Duodenal mucosa (tissue), 2 donors: ENCODE measurements around the gene ASIC1.
A peak's percentile ranks its signal among the peaks of the same experiment; 100 is the strongest.

Source experiments
- H3K27ac ChIP-seq: one replicate; pipeline ENCODE4 v1.7.0; 2013; ENCODE audit warnings: low read depth, low read length
- H3K27me3 ChIP-seq, 2 donors: one replicate each; pipeline ENCODE4 v1.7.0; 2013; ENCODE audit warnings: low read length in 2 of 2, control low read depth in 1 of 2; ENCODE audit not compliant: insufficient read depth in 2 of 2, control insufficient read depth in 1 of 2
- H3K36me3 ChIP-seq, 2 donors: one replicate each; pipeline ENCODE4 v1.7.0; 2013; ENCODE audit warnings: low read length in 2 of 2, control low read depth in 1 of 2; ENCODE audit not compliant: insufficient read depth in 2 of 2, control insufficient read depth in 1 of 2
- H3K4me1 ChIP-seq, 2 donors: one replicate each; pipeline ENCODE4 v1.7.0; 2013; ENCODE audit warnings: low read length in 2 of 2, control low read depth in 1 of 2; ENCODE audit not compliant: insufficient read depth in 2 of 2, control insufficient read depth in 1 of 2
- H3K4me3 ChIP-seq, 2 donors: one replicate each; pipeline ENCODE4 v1.7.0; 2013; ENCODE audit warnings: low read length in 2 of 2, low read depth in 1 of 2
- H3K9ac ChIP-seq, 2 donors: one replicate each; pipeline ENCODE4 v1.7.0; 2013; ENCODE audit warnings: low read length in 2 of 2, low read depth in 1 of 2
- H3K9me3 ChIP-seq, 2 donors: one replicate each; pipeline ENCODE4 v1.7.0; 2013; ENCODE audit warnings: low read length in 2 of 2, control low read depth in 1 of 2; ENCODE audit not compliant: control insufficient read depth in 1 of 2

The ASIC1 gene

DNA sequence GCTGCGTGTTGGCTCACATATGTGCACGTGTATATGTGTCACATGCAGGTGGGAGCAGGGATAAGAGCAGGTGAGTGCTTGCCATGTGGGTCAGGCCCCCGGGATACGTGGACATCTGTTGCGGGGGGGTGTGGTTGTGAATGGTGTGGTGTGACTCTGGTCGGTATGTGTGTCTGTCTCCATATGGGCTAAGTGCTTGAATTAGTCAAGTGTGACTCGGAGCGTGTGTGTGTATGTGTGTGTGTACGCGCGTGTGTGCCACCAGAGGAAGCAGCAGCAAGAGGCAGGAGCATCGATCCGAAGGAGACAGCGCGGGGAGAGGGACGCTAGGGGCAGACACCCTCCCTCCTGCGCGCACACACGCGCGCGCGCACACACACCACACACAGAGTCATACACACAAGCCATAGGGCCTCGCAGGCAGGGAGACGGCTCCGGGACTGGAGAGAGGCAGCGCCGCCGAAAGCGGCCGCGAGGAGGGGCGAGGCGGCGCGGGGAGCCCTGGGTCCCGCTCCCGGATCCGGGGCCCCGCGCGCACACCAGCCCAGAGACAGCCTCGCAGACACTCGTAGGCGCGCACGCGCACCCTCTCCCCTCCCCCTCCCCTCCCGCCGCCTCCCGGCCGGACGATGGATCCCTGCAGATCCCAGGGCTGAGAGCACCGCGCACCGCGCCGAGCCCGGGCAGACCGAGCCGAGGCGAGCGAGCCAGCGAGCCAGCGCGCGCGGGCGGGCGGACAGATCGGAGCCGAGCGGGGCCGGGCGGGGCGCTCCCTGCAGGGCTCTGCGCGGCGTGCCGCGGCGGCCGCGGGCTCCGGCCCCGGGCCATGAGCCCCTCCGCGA, at the start of gene ASIC1:
Gene ASIC1, plus strand, starts transcription at position 597 of the 842 bp plus-strand sequence. CDS start 1,171 bp downstream, outside the sequence.
- H3K9ac ChIP-seq = peak within 1 kb of the TSS; percentile 34 to 45
- H3K9me3 ChIP-seq = no peaks in the 10 kb centered on the region
- peaks cover 9 to 29% of the 10 kb centered on the region in 2 donors for H3K27me3 ChIP-seq
- peaks cover 15 to 17% of the 10 kb centered on the region in 2 donors for H3K4me1 ChIP-seq
- H3K4me3 ChIP-seq = peak within 1 kb of the TSS; percentile 70 to 71
- H3K36me3 ChIP-seq = no peaks in the 10 kb centered on the region
- no peak within 1 kb of the TSS for H3K27ac ChIP-seq

DNA sequence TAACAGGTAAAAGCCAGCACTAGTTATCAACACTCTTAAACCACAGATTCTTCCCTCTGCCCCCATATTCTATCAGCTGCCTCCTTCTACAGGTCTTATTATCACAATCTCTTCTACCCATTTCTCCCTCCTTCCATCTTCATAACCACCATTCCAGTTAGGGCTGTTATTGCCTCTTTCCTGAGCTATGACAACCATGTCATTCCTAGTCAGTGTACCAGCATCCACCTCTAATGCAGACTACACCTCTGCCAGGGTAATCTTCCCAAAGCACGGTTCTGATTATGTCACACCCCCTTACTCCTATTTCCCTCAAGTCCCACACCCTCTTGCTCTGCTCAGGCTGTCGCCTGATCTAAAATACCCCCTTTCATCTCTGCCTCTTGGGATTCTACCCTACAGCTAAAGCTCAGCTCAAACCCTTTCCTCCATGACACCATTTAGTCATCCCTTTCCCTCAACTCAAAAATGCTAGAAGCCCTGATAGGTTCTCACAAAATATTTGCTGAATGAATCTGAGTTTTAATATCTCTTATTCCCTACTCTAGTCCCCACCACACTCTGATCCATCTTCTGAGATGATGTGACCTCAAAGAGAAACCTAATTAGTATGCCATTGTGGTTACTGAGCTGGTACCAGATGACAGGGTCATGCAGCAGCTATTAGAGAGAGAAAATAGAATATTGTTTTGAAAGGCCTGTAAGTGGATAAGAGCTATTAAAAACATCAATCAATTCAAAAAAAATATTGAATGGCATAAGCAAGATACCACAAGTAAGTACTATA, 43.8 kb upstream of the ASIC1 start:
- Histone ChIP-seq H3K9me3 (no peaks in the 10 kb centered on the region), H3K27me3 (no peaks in the 10 kb centered on the region), H3K27ac (no peak overlapping the region), H3K36me3 (peaks cover 0 to 11% of the 10 kb centered on the region in 2 donors), H3K4me3 (no peak overlapping the region), H3K9ac (no peak overlapping the region), H3K4me1 (peaks cover 0 to 4% of the 10 kb centered on the region in 2 donors)

DNA sequence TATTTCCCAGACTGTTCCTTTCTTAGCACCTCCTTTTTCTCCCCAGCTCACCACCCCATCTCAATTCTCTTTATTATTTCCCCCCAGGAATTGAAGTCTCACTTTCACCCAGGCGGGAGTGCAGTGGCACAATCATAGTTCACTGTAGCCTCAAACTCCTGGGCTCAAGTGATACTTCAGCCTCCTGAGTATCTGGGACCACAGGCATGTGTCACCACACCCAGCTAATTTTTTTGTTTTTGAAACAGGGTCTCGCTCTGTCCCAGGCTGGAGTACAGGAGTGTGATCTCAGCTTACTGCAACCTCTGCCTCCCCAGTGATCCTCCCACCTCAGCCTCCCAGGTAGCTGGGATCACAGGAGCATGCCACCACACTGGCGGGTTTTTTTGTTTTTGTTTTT, 43.1 kb upstream of the ASIC1 start:
- no peak overlapping the region for H3K9ac ChIP-seq
- peaks cover 0 to 11% of the 10 kb centered on the region in 2 donors for H3K36me3 ChIP-seq
- H3K4me3 ChIP-seq = no peak overlapping the region
- H3K27me3 ChIP-seq = no peaks in the 10 kb centered on the region
- H3K4me1 ChIP-seq = peaks cover 0 to 4% of the 10 kb centered on the region in 2 donors
- H3K27ac ChIP-seq = no peak overlapping the region
- no peaks in the 10 kb centered on the region for H3K9me3 ChIP-seq

DNA sequence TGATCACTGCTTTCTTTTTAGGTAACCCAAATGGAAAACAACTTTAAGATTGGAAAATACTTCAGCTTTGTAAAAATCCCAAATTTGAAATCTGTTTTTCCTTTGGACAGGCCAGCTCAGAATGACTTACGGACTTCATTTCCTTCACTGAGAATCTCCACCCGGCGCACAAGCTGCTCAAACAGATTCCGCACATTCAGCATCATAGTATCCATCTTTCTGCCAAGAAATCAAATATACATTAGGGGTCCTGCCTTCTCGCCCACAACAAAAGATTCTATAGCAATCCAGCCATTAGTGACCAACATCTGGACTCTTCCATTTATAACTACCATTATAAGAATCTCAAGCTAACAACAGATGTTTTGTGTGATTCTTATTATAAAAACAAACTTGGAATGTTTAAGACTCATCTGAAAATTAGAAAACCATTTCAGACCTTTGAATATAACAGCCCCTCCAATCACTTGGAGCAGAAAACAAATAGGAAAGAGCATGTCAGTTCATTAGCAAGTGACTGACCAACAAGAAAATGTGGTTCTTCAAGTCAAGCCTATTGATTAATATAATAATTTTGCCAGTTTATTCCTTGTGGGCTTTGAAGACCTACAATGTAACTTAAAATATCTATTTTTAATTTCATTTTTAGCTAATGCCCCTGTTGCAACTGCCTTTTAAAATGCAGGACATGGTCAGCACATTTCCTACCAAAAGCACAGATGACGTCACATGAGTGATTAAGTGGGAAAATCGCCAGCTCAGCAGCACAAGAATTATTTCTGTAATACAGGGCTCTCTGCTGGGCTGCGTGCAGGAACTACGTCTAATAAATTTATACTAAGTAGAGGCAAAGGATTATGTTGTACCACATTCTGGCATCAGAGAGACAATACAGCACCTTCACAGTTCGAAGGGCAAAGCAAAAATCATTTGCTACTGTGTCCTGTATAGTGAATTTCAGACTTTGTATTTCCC, 40.6 kb upstream of the ASIC1 start:
- H3K27ac ChIP-seq = peak overlapping the region; percentile 56
- H3K4me3 ChIP-seq = no peak overlapping the region
- H3K9ac ChIP-seq = no peak overlapping the region
- no peaks in the 10 kb centered on the region for H3K9me3 ChIP-seq
- no peaks in the 10 kb centered on the region for H3K27me3 ChIP-seq
- peaks cover 0 to 6% of the 10 kb centered on the region in 2 donors for H3K36me3 ChIP-seq
- peaks cover 0 to 4% of the 10 kb centered on the region in 2 donors for H3K4me1 ChIP-seq

DNA sequence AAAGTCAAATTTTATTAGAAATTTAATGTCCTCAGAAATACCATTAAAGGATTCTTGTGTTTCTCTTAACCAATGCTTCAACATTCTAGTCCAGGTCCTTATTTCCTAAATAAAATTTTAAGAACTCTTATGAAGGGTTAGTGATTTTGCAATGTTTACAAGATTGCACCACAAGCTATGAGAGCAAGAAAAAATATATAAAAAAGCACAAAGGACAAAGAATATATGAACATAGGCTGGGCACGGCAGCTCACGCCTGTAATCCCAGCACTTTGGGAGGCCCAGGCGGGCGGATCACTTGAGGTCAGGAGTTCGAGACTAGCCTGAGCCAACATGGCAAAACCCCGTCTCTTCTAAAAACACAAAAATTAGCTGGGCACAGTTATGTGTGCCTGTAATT, 39.8 kb upstream of the ASIC1 start:
- Histone ChIP-seq H3K9me3 (no peaks in the 10 kb centered on the region), H3K4me3 (no peak overlapping the region), H3K27me3 (no peaks in the 10 kb centered on the region), H3K36me3 (peaks cover 0 to 6% of the 10 kb centered on the region in 2 donors), H3K9ac (no peak overlapping the region), H3K4me1 (peaks cover 0 to 4% of the 10 kb centered on the region in 2 donors), H3K27ac (peak overlapping the region; percentile 44)

GRCh38 chr12:50018154-50018553, 39.2 kb upstream of the ASIC1 start:
- Histone ChIP-seq H3K36me3 (peaks cover 0 to 6% of the 10 kb centered on the region in 2 donors), H3K27me3 (no peaks in the 10 kb centered on the region), H3K27ac (no peak overlapping the region), H3K9me3 (no peaks in the 10 kb centered on the region), H3K4me1 (peaks cover 0 to 4% of the 10 kb centered on the region in 2 donors), H3K9ac (no peak overlapping the region), H3K4me3 (no peak overlapping the region)

DNA sequence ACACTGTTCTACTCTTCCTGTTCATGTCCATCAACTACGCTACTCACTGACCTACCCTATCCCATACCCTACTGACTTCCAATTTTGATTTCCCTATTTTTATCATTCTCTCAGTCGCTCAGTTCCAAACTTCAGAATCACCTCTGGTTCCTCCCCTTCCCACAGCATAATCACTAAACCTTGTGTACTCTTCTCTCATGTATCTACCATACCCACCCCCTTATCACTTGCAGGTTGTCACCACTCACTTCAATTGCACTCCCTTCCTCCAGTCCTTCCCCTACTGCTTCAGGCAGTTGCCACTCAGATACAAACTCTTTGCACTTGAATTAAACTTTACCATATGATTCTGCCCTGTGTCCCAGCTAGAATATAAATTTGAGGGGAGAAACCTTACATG, 38.4 kb upstream of the ASIC1 start:
- Histone ChIP-seq H3K27me3 (no peaks in the 10 kb centered on the region), H3K9me3 (no peaks in the 10 kb centered on the region), H3K4me3 (no peak overlapping the region), H3K36me3 (no peaks in the 10 kb centered on the region), H3K9ac (no peak overlapping the region), H3K4me1 (peaks cover 0 to 4% of the 10 kb centered on the region in 2 donors), H3K27ac (no peak overlapping the region)

- Histone ChIP-seq H3K27me3 (no peaks in the 10 kb centered on the region), H3K4me3 (no peak overlapping the region), H3K9ac (no peak overlapping the region), H3K27ac (no peak overlapping the region), H3K36me3 (no peaks in the 10 kb centered on the region), H3K9me3 (no peaks in the 10 kb centered on the region), H3K4me1 (peaks cover 5 to 6% of the 10 kb centered on the region in 2 donors)
These were observed 37.9 kb upstream of the ASIC1 start for GRCh38 chr12:50019524-50019923.

GRCh38 chr12:50021031-50021430, 36.4 kb upstream of the ASIC1 start:
- H3K4me3 ChIP-seq = no peak overlapping the region
- H3K4me1 ChIP-seq = peaks cover 9 to 10% of the 10 kb centered on the region in 2 donors

More at GRCh38 chr12:50021031-50021430, 36.4 kb upstream of the ASIC1 start:
- Histone ChIP-seq H3K9me3 (no peaks in the 10 kb centered on the region), H3K27me3 (no peaks in the 10 kb centered on the region), H3K36me3 (no peaks in the 10 kb centered on the region), H3K27ac (no peak overlapping the region), H3K9ac (no peak overlapping the region)
